Body of pancreas (tissue), 4 donors: Measurements from ENCODE around the gene PYDC1. TPM values are rescaled to one million over a fixed set of nuclear protein-coding genes. Genes with fewer than 3 reads are reported as not detected.

ENCODE experiments used
- ATAC-seq: fragments of 150-250 bp; one replicate; pipeline ENCODE4 v1.9.1; 2016
- DNase-seq, 4 donors: peaks; one replicate each; pipeline ENCODE4 v3.0.0-alpha.2; 2019
- H3K27ac ChIP-seq, 4 donors: fragments of 200-600 bp; sonication (generic); 1 replicate in 3 of 4; 2 replicates in 1 of 4; pipeline versions ENCODE4 v1.5.1 to v1.6.1; 2016 to 2019; ENCODE audit warnings: mild to moderate bottlenecking in 1 of 4, mixed read lengths in 1 of 4, moderate library complexity in 1 of 4
- H3K27me3 ChIP-seq, 2 donors: fragments of 200-600 bp; sonication (generic); one replicate each; pipeline ENCODE4 v1.6.0; 2016; ENCODE audit warnings: mild to moderate bottlenecking in 1 of 2
- H3K36me3 ChIP-seq, 2 donors: fragments of 200-600 bp; sonication (generic); replicated peaks in 1 of 2; 2 replicates each; pipeline ENCODE4 v1.5.1; 2016; ENCODE audit warnings: low read depth in 2 of 2; ENCODE audit not compliant: insufficient read depth in 1 of 2
- H3K4me1 ChIP-seq: fragments of 200-600 bp; sonication (generic); one replicate; pipeline ENCODE4 v1.6.0; 2016
- H3K4me3 ChIP-seq, 2 donors: fragments of 200-600 bp; sonication (generic); 1 replicate in 1 of 2; 2 replicates in 1 of 2; pipeline ENCODE4 v1.5.1; 2016 to 2019
- H3K9me3 ChIP-seq, 3 donors: fragments of 200-600 bp; sonication (generic); 1 replicate in 2 of 3; 2 replicates in 1 of 3; pipeline ENCODE4 v1.5.1; 2016
- POLR2A ChIP-seq, 3 donors: fragments of 450-650 bp; IDR thresholded peaks; one replicate each; pipeline ENCODE4 v1.6.1; 2016; ENCODE audit warnings: antibody characterized with exemption in 3 of 3, mild to moderate bottlenecking in 2 of 3
- WGBS, 2 donors: methylation state at CpG; one replicate each; pipeline ENCODE4 v1.1.5; 2017; 5-methylcytosine and 5-hydroxymethylcytosine counted together
- intact Hi-C: fragments of 100-400 bp; cut with DNase I; formaldehyde crosslinking; loops from one replicate; pipeline ENCODE4 v1.15.1; 2023
- total RNA-seq, 2 donors: library from RNA; depleted of rRNA; stranded (reverse); fragments of >200 nt; gene quantifications; one replicate each; pipeline ENCODE4 v1.1.0, GENCODE V29; 2016
- TF ChIP-seq, protein P1 (sequence below), 7 experiments: fragments of 450-650 bp in 4 of 7; fragments of 200-600 bp in 3 of 7; sonication (generic) in 3 of 7; IDR thresholded peaks; one replicate each; pipeline ENCODE4 v1.5.1; 2016 to 2019; ENCODE audit warnings: antibody characterized with exemption in 7 of 7

PYDC1 gene
- total RNA-seq, 2 donors from 2014 or later: not detected

GRCh38 chr16:31215287-31216162 lies 1.4 kb downstream of the PYDC1 start:
- 0 to 1% methylated on average over 24 to 62 of the region's 63 CpGs for WGBS, 2 donors
- H3K4me3 ChIP-seq: peak overlapping the region in 1 of 2 donors; percentile 18
- peak in 2 of 3 donors; percentile 31 to 34 for TF ChIP-seq POLR2A (IDR thresholded peaks at IDR 0.05)
- TF ChIP-seq, protein P1, sequence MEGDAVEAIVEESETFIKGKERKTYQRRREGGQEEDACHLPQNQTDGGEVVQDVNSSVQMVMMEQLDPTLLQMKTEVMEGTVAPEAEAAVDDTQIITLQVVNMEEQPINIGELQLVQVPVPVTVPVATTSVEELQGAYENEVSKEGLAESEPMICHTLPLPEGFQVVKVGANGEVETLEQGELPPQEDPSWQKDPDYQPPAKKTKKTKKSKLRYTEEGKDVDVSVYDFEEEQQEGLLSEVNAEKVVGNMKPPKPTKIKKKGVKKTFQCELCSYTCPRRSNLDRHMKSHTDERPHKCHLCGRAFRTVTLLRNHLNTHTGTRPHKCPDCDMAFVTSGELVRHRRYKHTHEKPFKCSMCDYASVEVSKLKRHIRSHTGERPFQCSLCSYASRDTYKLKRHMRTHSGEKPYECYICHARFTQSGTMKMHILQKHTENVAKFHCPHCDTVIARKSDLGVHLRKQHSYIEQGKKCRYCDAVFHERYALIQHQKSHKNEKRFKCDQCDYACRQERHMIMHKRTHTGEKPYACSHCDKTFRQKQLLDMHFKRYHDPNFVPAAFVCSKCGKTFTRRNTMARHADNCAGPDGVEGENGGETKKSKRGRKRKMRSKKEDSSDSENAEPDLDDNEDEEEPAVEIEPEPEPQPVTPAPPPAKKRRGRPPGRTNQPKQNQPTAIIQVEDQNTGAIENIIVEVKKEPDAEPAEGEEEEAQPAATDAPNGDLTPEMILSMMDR (IDR thresholded peaks at IDR 0.05): no peak
- peak; percentile 82 for ATAC-seq
- peaks cover 0 to 15% of the 10 kb centered on the region in 2 donors for H3K27me3 ChIP-seq
- intact Hi-C loops: no loop called here
- peak; percentile 52 to 74 (median 64) for DNase-seq
- H3K36me3 ChIP-seq: no peaks in the 10 kb centered on the region
- H3K9me3 ChIP-seq: no peaks in the 10 kb centered on the region
- H3K27ac ChIP-seq: no peak overlapping the region
- H3K4me1 ChIP-seq: peaks cover 27% of the 10 kb centered on the region

DNA sequence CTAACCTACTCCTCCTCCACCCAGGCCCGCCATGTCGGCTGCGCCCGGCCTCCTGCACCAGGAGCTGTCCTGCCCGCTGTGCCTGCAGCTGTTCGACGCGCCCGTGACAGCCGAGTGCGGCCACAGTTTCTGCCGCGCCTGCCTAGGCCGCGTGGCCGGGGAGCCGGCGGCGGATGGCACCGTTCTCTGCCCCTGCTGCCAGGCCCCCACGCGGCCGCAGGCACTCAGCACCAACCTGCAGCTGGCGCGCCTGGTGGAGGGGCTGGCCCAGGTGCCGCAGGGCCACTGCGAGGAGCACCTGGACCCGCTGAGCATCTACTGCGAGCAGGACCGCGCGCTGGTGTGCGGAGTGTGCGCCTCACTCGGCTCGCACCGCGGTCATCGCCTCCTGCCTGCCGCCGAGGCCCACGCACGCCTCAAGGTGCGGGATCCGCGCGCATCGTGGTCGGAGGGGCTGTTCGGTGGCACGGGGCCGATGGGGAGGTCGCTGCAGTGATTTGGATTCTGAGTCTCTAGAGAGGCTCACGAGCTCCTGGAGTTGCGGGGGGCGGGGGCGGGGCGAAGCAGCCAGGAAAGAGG lies 2.1 kb downstream of the PYDC1 start:
- 0 to 12% methylated on average over 1 to 58 of the region's 58 CpGs for WGBS, 2 donors
- Histone ChIP-seq H3K4me1 (peaks cover 27% of the 10 kb centered on the region), H3K27me3 (peaks cover 0 to 15% of the 10 kb centered on the region in 2 donors), H3K4me3 (peak overlapping the region in 1 of 2 donors; percentile 18), H3K27ac (no peak overlapping the region), H3K36me3 (no peaks in the 10 kb centered on the region), H3K9me3 (no peaks in the 10 kb centered on the region)
- DNase-seq (peak in 1 of 4 donors; percentile 9), ATAC-seq (peak; percentile 30)
- TF ChIP-seq, protein P1 (IDR thresholded peaks at IDR 0.05): no peak
- TF ChIP-seq POLR2A (IDR thresholded peaks at IDR 0.05): no peak
- intact Hi-C loops: no loop called here

GRCh38 chr16:31213877-31214707 lies 2.8 kb downstream of the PYDC1 start, which contains the start of gene TRIM72:
Gene TRIM72, plus strand, starts transcription at chr16:31214119. Its CDS starts 620 bp downstream, at chr16:31214739.
- Histone ChIP-seq H3K4me3 (peak within 1 kb of the TSS in 1 of 2 donors; percentile 18), H3K27me3 (peaks cover 0 to 15% of the 10 kb centered on the region in 2 donors), H3K36me3 (no peaks in the 10 kb centered on the region), H3K4me1 (peaks cover 27% of the 10 kb centered on the region), H3K9me3 (no peaks in the 10 kb centered on the region), H3K27ac (no peak within 1 kb of the TSS)
- ATAC-seq (no peak), DNase-seq (no peak)
- WGBS, 2 donors: 79 to 88% methylated on average over 14 to 25 of the region's 25 CpGs
- intact Hi-C loops: no loop called here
- TF ChIP-seq, protein P1 (IDR thresholded peaks at IDR 0.05): no peak
- TF ChIP-seq POLR2A (IDR thresholded peaks at IDR 0.05): no peak

GRCh38 chr16:31213342-31213741 lies 3.6 kb downstream of the PYDC1 start:
- 92 to 100% methylated on average over 1 of the region's 1 CpG for WGBS, 2 donors
- peaks cover 0 to 15% of the 10 kb centered on the region in 2 donors for H3K27me3 ChIP-seq

More at GRCh38 chr16:31213342-31213741, 3.6 kb downstream of the PYDC1 start:
- Histone ChIP-seq H3K9me3 (no peaks in the 10 kb centered on the region), H3K36me3 (no peaks in the 10 kb centered on the region), H3K4me3 (no peak overlapping the region), H3K4me1 (peaks cover 27% of the 10 kb centered on the region), H3K27ac (no peak overlapping the region)
- DNase-seq (no peak), ATAC-seq (no peak)
- TF ChIP-seq, protein P1 (IDR thresholded peaks at IDR 0.05): no peak
- no peak for TF ChIP-seq POLR2A (IDR thresholded peaks at IDR 0.05)
- intact Hi-C loops: no loop called here
